ENCODE results near the gene PPWD1.

Gene PPWD1

GRCh38 chr5:65562731-65563701 lies at the start of gene PPWD1, which contains the start of gene CENPK:
Gene PPWD1, plus strand, starts transcription at chr5:65563296. Its CDS starts 15 bp downstream, at chr5:65563311.
Gene CENPK, minus strand, starts transcription at chr5:65563168. Its CDS starts 8,261 bp downstream, at chr5:65554907.
- DNase-seq (ENCODE audit: low read depth) = peak; percentile 98
- H3K4me3 ChIP-seq (ENCODE audit: low read length) = peak within 1 kb of the TSS; percentile 99
- no peak for TF ChIP-seq CTCF (IDR thresholded peaks at IDR 0.05; ENCODE audit: insufficient read depth, low read depth, low read length, missing control alignments)

DNA sequence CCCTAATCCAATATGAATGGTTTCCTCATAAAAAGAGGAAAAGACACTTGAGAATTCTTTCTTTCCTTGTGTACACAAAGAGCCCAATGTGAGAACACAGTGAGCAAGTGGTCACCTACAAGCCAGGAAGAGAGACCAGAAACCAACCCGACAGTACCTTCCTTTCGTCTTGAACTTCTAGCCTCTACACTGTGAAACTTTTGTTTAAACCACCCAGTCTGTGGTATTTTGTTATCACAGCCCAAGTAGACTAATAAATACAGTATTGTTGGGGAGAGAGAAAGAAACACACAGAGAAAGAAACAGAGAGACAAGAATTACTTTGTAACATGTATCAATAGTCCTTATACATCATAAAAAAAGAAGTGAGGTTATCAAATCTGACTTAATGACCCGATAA lies 37.4 kb upstream of the PPWD1 start:
- H3K4me3 ChIP-seq (ENCODE audit: low read length) = no peak overlapping the region
- no peak for DNase-seq (ENCODE audit: low read depth)
- no peak for TF ChIP-seq CTCF (IDR thresholded peaks at IDR 0.05; ENCODE audit: insufficient read depth, low read depth, low read length, missing control alignments)

DNA sequence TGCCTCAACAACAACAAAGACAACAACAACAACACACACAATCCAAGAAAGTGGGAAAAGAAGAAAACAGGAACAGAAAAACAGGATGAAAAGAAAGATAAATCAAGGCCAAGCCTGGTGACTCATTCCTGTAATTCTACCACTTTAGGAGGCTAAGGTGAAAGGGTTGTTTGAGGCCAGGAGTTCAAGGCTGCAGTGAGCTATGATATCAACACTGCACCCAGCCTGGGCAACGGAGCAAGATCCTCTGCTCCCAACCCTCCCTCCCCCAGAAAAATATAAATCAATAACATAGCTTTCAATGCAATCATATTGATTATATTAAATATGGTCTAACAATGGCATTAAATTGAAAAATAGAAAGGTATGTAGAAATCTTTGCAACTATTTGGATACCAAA lies 32.2 kb upstream of the PPWD1 start:
- H3K4me3 ChIP-seq (ENCODE audit: low read length) = no peak overlapping the region
- no peak for TF ChIP-seq CTCF (IDR thresholded peaks at IDR 0.05; ENCODE audit: insufficient read depth, low read depth, low read length, missing control alignments)
- no peak for DNase-seq (ENCODE audit: low read depth)

GRCh38 chr5:65535529-65535987 lies 27.5 kb upstream of the PPWD1 start:
- no peak overlapping the region for H3K4me3 ChIP-seq (ENCODE audit: low read length)
- TF ChIP-seq CTCF (IDR thresholded peaks at IDR 0.05; ENCODE audit: insufficient read depth, low read depth, low read length, missing control alignments) = no peak
- DNase-seq (ENCODE audit: low read depth) = peak; percentile 30

DNA sequence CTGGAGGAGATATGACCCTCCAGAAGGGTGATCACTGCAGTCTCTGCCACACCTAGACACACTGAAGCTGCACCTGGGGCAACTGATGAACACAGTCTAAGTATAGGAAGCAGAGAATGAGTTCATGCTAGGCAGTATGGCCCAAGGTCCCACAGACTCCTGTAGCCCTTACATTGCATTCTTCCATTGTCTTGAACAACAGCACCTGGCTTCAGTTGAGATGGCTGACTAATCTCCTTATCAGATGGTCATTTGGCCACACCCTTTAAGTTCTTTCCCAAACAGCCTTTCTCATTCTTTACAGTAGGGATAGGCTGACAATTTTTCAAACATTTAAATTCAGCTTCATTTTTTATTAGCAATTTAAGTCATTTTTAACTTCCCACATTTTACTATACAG lies 23.3 kb upstream of the PPWD1 start:
- no peak overlapping the region for H3K4me3 ChIP-seq (ENCODE audit: low read length)
- TF ChIP-seq CTCF (IDR thresholded peaks at IDR 0.05; ENCODE audit: insufficient read depth, low read depth, low read length, missing control alignments) = no peak
- DNase-seq (ENCODE audit: low read depth) = peak; percentile 40

DNA sequence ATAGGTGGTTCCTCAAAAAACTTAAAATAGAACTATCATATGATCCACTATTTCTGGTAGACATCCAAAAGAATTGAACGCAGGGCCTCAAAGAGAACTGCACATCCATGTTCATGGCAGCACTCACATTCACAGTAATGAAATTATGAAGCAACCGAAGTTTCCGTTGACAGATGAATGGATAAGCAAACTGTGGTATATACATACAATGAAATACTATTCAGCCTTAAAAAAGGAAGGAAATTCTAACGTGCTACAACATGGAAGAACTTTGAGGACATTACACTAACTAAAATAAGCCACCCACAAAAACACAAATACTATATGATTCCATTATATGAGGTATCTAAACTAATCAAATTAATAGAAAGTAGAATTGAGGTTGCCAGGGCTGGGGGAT lies 18.6 kb upstream of the PPWD1 start:
- no peak overlapping the region for H3K4me3 ChIP-seq (ENCODE audit: low read length)
- TF ChIP-seq CTCF (IDR thresholded peaks at IDR 0.05; ENCODE audit: insufficient read depth, low read depth, low read length, missing control alignments) = no peak
- no peak for DNase-seq (ENCODE audit: low read depth)

Data from epithelial cell of esophagus (primary cell).